Measurements from ENCODE around the gene AKR1B1. TPM values are rescaled to one million over a fixed set of nuclear protein-coding genes. Genes with fewer than 3 reads are reported as not detected.

The AKR1B1 gene
- polyA plus RNA-seq, 1 of the 3 experiments (the other 2 are of a cell fraction) = 216 TPM

GRCh38 chr7:134462337-134462925 lies 3.5 kb upstream of the AKR1B1 start:
- no peak overlapping the region for H3K4me3 ChIP-seq (ENCODE audit: low read depth in 2 of 2, low read length in 1 of 2)
- 41% methylated on average over 5 of the region's 5 CpGs for WGBS (ENCODE audit: low lambda C conversion rate)
- peaks cover 15% of the 10 kb centered on the region; the same call in 1 of the 2 replicates for H3K9me3 ChIP-seq
- no peak overlapping the region for H3K9ac ChIP-seq
- no peak overlapping the region for H3K4me2 ChIP-seq
- no peaks in the 10 kb centered on the region for H3K9me2 ChIP-seq
- H4K20me1 ChIP-seq (ENCODE audit: insufficient read depth) = no peaks in the 10 kb centered on the region
- CTCF ChIA-PET = interaction anchor here (0.9 to 11.0 kb wide), 4 partner anchors 30 to 146 kb away, joined by 3 to 101 read pairs (median 6); no protein-coding TSS in a partner anchor
- H3K36me3 ChIP-seq (replicated peaks in 1 of 2; ENCODE audit: control insufficient read depth in 1 of 2, insufficient read depth in 2 of 2, low read length in 1 of 2) = peaks cover 0 to 1% of the 10 kb centered on the region in 2 experiments
- peaks cover 5 to 9% of the 10 kb centered on the region in 2 experiments; a peak in 3 of 4 replicates for H3K4me1 ChIP-seq (ENCODE audit: control insufficient read depth in 1 of 2, insufficient read depth in 2 of 2, low read depth in 1 of 2, low read length in 1 of 2)
- no peak for DNase-seq
- H3F3A ChIP-seq (replicated peaks; ENCODE audit: insufficient read depth) = no peaks in the 10 kb centered on the region
- H3K79me2 ChIP-seq (ENCODE audit: insufficient read depth) = peaks cover 14% of the 10 kb centered on the region; the same call in 1 of the 2 replicates
- TF ChIP-seq, protein P1, sequence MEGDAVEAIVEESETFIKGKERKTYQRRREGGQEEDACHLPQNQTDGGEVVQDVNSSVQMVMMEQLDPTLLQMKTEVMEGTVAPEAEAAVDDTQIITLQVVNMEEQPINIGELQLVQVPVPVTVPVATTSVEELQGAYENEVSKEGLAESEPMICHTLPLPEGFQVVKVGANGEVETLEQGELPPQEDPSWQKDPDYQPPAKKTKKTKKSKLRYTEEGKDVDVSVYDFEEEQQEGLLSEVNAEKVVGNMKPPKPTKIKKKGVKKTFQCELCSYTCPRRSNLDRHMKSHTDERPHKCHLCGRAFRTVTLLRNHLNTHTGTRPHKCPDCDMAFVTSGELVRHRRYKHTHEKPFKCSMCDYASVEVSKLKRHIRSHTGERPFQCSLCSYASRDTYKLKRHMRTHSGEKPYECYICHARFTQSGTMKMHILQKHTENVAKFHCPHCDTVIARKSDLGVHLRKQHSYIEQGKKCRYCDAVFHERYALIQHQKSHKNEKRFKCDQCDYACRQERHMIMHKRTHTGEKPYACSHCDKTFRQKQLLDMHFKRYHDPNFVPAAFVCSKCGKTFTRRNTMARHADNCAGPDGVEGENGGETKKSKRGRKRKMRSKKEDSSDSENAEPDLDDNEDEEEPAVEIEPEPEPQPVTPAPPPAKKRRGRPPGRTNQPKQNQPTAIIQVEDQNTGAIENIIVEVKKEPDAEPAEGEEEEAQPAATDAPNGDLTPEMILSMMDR (IDR thresholded peaks at IDR 0.05) = no peak
- TF ChIP-seq JUND (IDR thresholded peaks at IDR 0.05) = peak; percentile 40; the same call in 1 of the 2 replicates
- TF ChIP-seq FOSL2 (IDR thresholded peaks at IDR 0.05; ENCODE audit: borderline replicate concordance, low read depth) = peak; percentile 56; the same call in 1 of the 2 replicates
- no peak overlapping the region for H2AFZ ChIP-seq (ENCODE audit: low read depth)
- H3K27me3 ChIP-seq (ENCODE audit: insufficient read depth) = no peaks in the 10 kb centered on the region
- POLR2A ChIA-PET = no interaction called here
- H3K27ac ChIP-seq (ENCODE audit: low read depth in 2 of 2, low read length in 1 of 2) = no peak overlapping the region

DNA sequence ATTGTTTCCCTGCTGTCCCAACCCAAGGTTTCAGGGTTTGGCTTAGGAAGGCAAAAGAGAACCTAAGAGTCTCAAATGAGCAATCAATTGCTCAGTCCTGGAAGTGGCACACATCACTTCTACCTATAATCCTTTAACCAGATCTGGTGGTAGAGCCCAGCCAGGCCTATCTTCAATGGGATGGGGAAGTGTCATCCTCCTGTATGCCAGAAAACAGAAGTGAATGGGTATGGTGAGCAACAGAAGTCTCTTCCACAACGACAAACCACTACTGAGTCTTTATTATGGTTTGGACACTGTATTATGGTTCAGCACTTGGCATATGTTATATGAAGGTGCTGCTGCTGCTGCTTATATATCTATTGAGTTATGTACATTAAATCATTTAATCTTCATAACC lies 3.0 kb upstream of the AKR1B1 start:
- no peaks in the 10 kb centered on the region for H3K9me2 ChIP-seq
- TF ChIP-seq ZBTB33 (IDR thresholded peaks at IDR 0.05; ENCODE audit: borderline replicate concordance, low read depth) (no peak), USF1 (IDR thresholded peaks at IDR 0.05; ENCODE audit: borderline replicate concordance, low read depth) (no peak), EZH2phosphoT487 (IDR thresholded peaks at IDR 0.05; ENCODE audit: borderline replicate concordance, low read depth) (no peak), TEAD4 (IDR thresholded peaks at IDR 0.05; ENCODE audit: borderline replicate concordance, insufficient read depth) (no peak), GATA2 (CRISPR knock-in tag; IDR thresholded peaks at IDR 0.05) (no peak), FOSL2 (IDR thresholded peaks at IDR 0.05; ENCODE audit: borderline replicate concordance, low read depth) (no peak), GABPA (IDR thresholded peaks at IDR 0.05; ENCODE audit: low read depth) (no peak), CHD2 (IDR thresholded peaks at IDR 0.05; ENCODE audit: low read length, partially characterized antibody) (no peak), RFX5 (IDR thresholded peaks at IDR 0.05; ENCODE audit: low read length) (no peak), POLR2AphosphoS5 (IDR thresholded peaks at IDR 0.05; ENCODE audit: low read depth, low read length) (no peak), RXRA (IDR thresholded peaks at IDR 0.05; ENCODE audit: borderline replicate concordance, low read depth) (no peak), TAF1 (IDR thresholded peaks at IDR 0.05; ENCODE audit: borderline replicate concordance, low read depth, low read length) (no peak), YY1 (IDR thresholded peaks at IDR 0.05; ENCODE audit: low read depth) (no peak), FOXM1 (IDR thresholded peaks at IDR 0.05; ENCODE audit: low read depth) (no peak), SMC3 (IDR thresholded peaks at IDR 0.05; ENCODE audit: low read depth, low read length) (no peak), EP300 (IDR thresholded peaks at IDR 0.05; ENCODE audit: borderline replicate concordance in 1 of 2, low read depth in 1 of 2, low read length in 1 of 2) (no peak)
- TF ChIP-seq, protein P2, sequence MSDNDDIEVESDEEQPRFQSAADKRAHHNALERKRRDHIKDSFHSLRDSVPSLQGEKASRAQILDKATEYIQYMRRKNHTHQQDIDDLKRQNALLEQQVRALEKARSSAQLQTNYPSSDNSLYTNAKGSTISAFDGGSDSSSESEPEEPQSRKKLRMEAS (IDR thresholded peaks at IDR 0.05; ENCODE audit: low read depth) = no peak
- H3K4me2 ChIP-seq = no peak overlapping the region
- WGBS (ENCODE audit: low lambda C conversion rate) = 76% methylated on average over 1 of the region's 1 CpG
- H3K9ac ChIP-seq = no peak overlapping the region
- no peak overlapping the region for H3K4me3 ChIP-seq (ENCODE audit: low read depth in 2 of 2, low read length in 1 of 2)
- no peak overlapping the region for H2AFZ ChIP-seq (ENCODE audit: low read depth)
- peaks cover 15% of the 10 kb centered on the region; the same call in 1 of the 2 replicates for H3K9me3 ChIP-seq
- ChIA-PET CTCF (interaction anchor here (1.4 to 11.0 kb wide), 4 partner anchors 18 to 147 kb away, joined by 3 to 101 read pairs (median 30); no protein-coding TSS in a partner anchor), POLR2A (no interaction called here)
- H4K20me1 ChIP-seq (ENCODE audit: insufficient read depth) = no peaks in the 10 kb centered on the region
- DNase-seq = no peak
- peaks cover 5 to 9% of the 10 kb centered on the region in 2 experiments; a peak in 3 of 4 replicates for H3K4me1 ChIP-seq (ENCODE audit: control insufficient read depth in 1 of 2, insufficient read depth in 2 of 2, low read depth in 1 of 2, low read length in 1 of 2)
- H3K79me2 ChIP-seq (ENCODE audit: insufficient read depth) = peaks cover 19% of the 10 kb centered on the region
- H3K27ac ChIP-seq (ENCODE audit: low read depth in 2 of 2, low read length in 1 of 2) = no peak overlapping the region
- H3F3A ChIP-seq (replicated peaks; ENCODE audit: insufficient read depth) = no peaks in the 10 kb centered on the region
- H3K36me3 ChIP-seq (replicated peaks in 1 of 2; ENCODE audit: control insufficient read depth in 1 of 2, insufficient read depth in 2 of 2, low read length in 1 of 2) = peaks cover 3 to 6% of the 10 kb centered on the region in 2 experiments
- no peaks in the 10 kb centered on the region for H3K27me3 ChIP-seq (ENCODE audit: insufficient read depth)

Measured in SK-N-SH (cell line).